Vagina (tissue), 2 donors: ENCODE measurements around the gene IFNA6.

Experiments used
- POLR2A ChIP-seq, 2 donors: fragments of 450-650 bp; IDR thresholded peaks; one replicate each; pipeline ENCODE4 v1.6.1; 2017; ENCODE audit warnings: antibody characterized with exemption in 2 of 2, mild to moderate bottlenecking in 2 of 2, moderate library complexity in 2 of 2
- TF ChIP-seq, protein P1 (sequence below), 3 experiments: fragments of 450-650 bp in 2 of 3; fragments of 200-600 bp in 1 of 3; sonication (generic) in 1 of 3; IDR thresholded peaks; one replicate each; pipeline ENCODE4 v1.5.1; 2017 to 2019; ENCODE audit warnings: antibody characterized with exemption in 3 of 3, mild to moderate bottlenecking in 2 of 3, moderate library complexity in 2 of 3

GRCh38 chr9:21317956-21318923, 32.4 kb downstream of the IFNA6 start:
- no peak for TF ChIP-seq POLR2A (IDR thresholded peaks at IDR 0.05)
- TF ChIP-seq, protein P1, sequence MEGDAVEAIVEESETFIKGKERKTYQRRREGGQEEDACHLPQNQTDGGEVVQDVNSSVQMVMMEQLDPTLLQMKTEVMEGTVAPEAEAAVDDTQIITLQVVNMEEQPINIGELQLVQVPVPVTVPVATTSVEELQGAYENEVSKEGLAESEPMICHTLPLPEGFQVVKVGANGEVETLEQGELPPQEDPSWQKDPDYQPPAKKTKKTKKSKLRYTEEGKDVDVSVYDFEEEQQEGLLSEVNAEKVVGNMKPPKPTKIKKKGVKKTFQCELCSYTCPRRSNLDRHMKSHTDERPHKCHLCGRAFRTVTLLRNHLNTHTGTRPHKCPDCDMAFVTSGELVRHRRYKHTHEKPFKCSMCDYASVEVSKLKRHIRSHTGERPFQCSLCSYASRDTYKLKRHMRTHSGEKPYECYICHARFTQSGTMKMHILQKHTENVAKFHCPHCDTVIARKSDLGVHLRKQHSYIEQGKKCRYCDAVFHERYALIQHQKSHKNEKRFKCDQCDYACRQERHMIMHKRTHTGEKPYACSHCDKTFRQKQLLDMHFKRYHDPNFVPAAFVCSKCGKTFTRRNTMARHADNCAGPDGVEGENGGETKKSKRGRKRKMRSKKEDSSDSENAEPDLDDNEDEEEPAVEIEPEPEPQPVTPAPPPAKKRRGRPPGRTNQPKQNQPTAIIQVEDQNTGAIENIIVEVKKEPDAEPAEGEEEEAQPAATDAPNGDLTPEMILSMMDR (IDR thresholded peaks at IDR 0.05) = peak in 2 of 3 experiments; percentile 34 to 43
